Mesothelial cell of epicardium (in vitro differentiated cells): ENCODE results near the gene MRPL49. TPM values are rescaled to one million over a fixed set of nuclear protein-coding genes. Genes with fewer than 3 reads are reported as not detected.
A peak's percentile ranks its signal among the peaks of the same experiment; 100 is the strongest.
"Not testable (repeated sequence)": the region's sequence is repeated elsewhere in the genome, so short reads cannot be mapped to it uniquely, and the experiment has no call there.

Source experiments
- DNase-seq, 2 experiments: peaks; one replicate each; pipeline ENCODE4 v3.0.0; 2021; ENCODE audit warnings: low spot score in 2 of 2; ENCODE audit not compliant: unreplicated experiment in 2 of 2
- H3K27ac Mint-ChIP-seq: 2 replicates; pipeline ENCODE4 v1.8.0; 2021; ENCODE audit warnings: mixed read lengths
- H3K27me3 Mint-ChIP-seq: 2 replicates; pipeline ENCODE4 v1.8.0; 2021; ENCODE audit warnings: low read depth, mixed read lengths
- H3K36me3 Mint-ChIP-seq: 2 replicates; pipeline ENCODE4 v1.8.0; 2021; ENCODE audit warnings: mixed read lengths
- H3K4me1 Mint-ChIP-seq: 2 replicates; pipeline ENCODE4 v1.8.0; 2021; ENCODE audit warnings: mixed read lengths
- H3K4me3 Mint-ChIP-seq: 2 replicates; pipeline ENCODE4 v1.8.0; 2021; ENCODE audit warnings: mild to moderate bottlenecking, moderate library complexity, mixed read lengths
- H3K9me3 Mint-ChIP-seq: 2 replicates; pipeline ENCODE4 v1.8.0; 2021; ENCODE audit warnings: mixed read lengths
- CTCF ChIP-seq: fragments of 200-600 bp; sonication (generic); IDR thresholded peaks from one replicate; pipeline ENCODE4 v1.5.0; 2021; ENCODE audit warnings: antibody characterized with exemption; ENCODE audit not compliant: unreplicated experiment
- total RNA-seq: library from RNA; stranded (reverse); gene quantifications from 3 replicates; pipeline ENCODE4 v1.2.1, GENCODE V29; 2021

Gene MRPL49
- total RNA-seq, 1 donor from 2014 or later, result 41.3 TPM

GRCh38 chr11:65118097-65118837 is 3.9 kb upstream of the MRPL49 start:
- Mint-ChIP-seq H3K4me3 (peak overlapping the region; percentile 85), H3K27me3 (no peaks in the 10 kb centered on the region), H3K36me3 (peaks cover 10% of the 10 kb centered on the region), H3K4me1 (peaks cover 39% of the 10 kb centered on the region), H3K9me3 (no peaks in the 10 kb centered on the region), H3K27ac (peak overlapping the region; percentile 96)
- peak; percentile 70 for TF ChIP-seq CTCF
- DNase-seq, result no peak

- Mint-ChIP-seq H3K36me3 (peaks cover 10% of the 10 kb centered on the region), H3K27ac (peak overlapping the region; percentile 96)
Measured at GRCh38 chr11:65118891-65119669, 3.0 kb upstream of the MRPL49 start.

GRCh38 chr11:65119670-65119995 is 2.5 kb upstream of the MRPL49 start:
- no peak for DNase-seq
- peaks cover 33% of the 10 kb centered on the region for H3K4me1 Mint-ChIP-seq
- peak overlapping the region; percentile 99 for H3K4me3 Mint-ChIP-seq
- H3K27me3 Mint-ChIP-seq, result no peaks in the 10 kb centered on the region
- no peaks in the 10 kb centered on the region for H3K9me3 Mint-ChIP-seq
- peak overlapping the region; percentile 21 for H3K27ac Mint-ChIP-seq
- H3K36me3 Mint-ChIP-seq, result peaks cover 12% of the 10 kb centered on the region
- TF ChIP-seq CTCF, result no peak

More at GRCh38 chr11:65118891-65119669, 3.0 kb upstream of the MRPL49 start:
- not testable (repeated sequence) for H3K9me3 Mint-ChIP-seq, H3K27me3 Mint-ChIP-seq, DNase-seq
- Mint-ChIP-seq H3K4me1 (peaks cover 32% of the 10 kb centered on the region), H3K4me3 (peak overlapping the region; percentile 32)

GRCh38 chr11:65120831-65121230 is 1.3 kb upstream of the MRPL49 start:
- Mint-ChIP-seq H3K9me3 (no peaks in the 10 kb centered on the region), H3K36me3 (peaks cover 12% of the 10 kb centered on the region), H3K27me3 (no peaks in the 10 kb centered on the region), H3K27ac (peak overlapping the region; percentile 99), H3K4me3 (peak overlapping the region; percentile 99), H3K4me1 (peaks cover 33% of the 10 kb centered on the region)
- no peak for DNase-seq
- no peak for TF ChIP-seq CTCF

- Mint-ChIP-seq H3K4me1 (peaks cover 33% of the 10 kb centered on the region), H3K4me3 (peak overlapping the region; percentile 99), H3K36me3 (peaks cover 12% of the 10 kb centered on the region), H3K27me3 (no peaks in the 10 kb centered on the region), H3K27ac (peak overlapping the region; percentile 99), H3K9me3 (no peaks in the 10 kb centered on the region)
- no peak for TF ChIP-seq CTCF
- DNase-seq, result no peak
Measured at GRCh38 chr11:65121447-65121864, 665 bp upstream of the MRPL49 start.
